Epidermal melanocyte (primary cell): Measurements from ENCODE around the gene LINC01488.
A peak's percentile ranks its signal among the peaks of the same experiment; 100 is the strongest.

Experiments used
- DNase-seq: peaks from one replicate; pipeline ENCODE4 v3.0.0; 2011; ENCODE audit warnings: low spot score; ENCODE audit not compliant: insufficient read length

LINC01488 gene

GRCh38 chr11:69463995-69464960, 17.2 kb upstream of the LINC01488 start:
- DNase-seq: no peak

- no peak for DNase-seq
These were observed 16.0 kb upstream of the LINC01488 start for GRCh38 chr11:69465236-69466000.

DNA sequence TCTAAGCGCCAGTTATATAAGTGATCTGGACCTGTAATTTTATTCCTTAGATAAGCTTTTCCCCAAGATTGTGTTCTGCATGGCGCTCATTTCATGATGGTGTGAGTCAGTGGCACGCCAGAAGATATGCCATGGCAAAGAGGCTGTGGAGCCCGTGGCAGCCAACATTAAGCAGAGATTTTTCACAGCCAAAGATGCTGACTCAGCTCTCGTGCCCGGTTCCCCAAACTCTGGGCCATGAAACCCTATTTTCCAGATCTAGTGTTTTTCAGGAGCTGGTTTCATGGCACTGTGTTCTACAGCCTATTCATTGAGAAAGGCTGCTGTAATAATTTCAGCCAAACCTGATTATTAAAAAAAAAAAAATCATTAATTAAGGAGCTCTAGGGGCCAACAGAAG, 15.4 kb upstream of the LINC01488 start:
- DNase-seq: no peak

- no peak for DNase-seq
These were observed 14.3 kb upstream of the LINC01488 start for GRCh38 chr11:69467196-69467595.

- DNase-seq: no peak
These were observed 13.8 kb upstream of the LINC01488 start for GRCh38 chr11:69467646-69468045.

DNA sequence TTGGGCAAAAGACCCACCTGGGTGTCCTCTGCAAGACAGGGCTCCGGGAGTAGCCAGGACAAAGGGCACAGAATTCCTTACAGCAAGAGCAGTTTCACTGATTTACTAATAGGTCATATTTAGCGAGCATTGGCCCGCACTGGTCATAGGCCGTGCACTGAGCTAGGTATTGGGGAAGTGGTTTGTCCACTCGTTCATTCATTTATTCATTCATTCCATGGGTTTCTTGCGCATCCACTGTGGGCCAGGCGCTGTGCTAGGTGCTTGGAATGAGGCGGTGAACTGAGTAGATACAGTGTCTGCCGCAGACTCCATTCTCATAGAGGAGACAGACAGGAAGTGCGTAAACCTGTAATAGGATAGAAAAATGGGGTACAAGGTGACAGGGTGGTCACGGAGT, 13.2 kb upstream of the LINC01488 start:
- no peak for DNase-seq

DNA sequence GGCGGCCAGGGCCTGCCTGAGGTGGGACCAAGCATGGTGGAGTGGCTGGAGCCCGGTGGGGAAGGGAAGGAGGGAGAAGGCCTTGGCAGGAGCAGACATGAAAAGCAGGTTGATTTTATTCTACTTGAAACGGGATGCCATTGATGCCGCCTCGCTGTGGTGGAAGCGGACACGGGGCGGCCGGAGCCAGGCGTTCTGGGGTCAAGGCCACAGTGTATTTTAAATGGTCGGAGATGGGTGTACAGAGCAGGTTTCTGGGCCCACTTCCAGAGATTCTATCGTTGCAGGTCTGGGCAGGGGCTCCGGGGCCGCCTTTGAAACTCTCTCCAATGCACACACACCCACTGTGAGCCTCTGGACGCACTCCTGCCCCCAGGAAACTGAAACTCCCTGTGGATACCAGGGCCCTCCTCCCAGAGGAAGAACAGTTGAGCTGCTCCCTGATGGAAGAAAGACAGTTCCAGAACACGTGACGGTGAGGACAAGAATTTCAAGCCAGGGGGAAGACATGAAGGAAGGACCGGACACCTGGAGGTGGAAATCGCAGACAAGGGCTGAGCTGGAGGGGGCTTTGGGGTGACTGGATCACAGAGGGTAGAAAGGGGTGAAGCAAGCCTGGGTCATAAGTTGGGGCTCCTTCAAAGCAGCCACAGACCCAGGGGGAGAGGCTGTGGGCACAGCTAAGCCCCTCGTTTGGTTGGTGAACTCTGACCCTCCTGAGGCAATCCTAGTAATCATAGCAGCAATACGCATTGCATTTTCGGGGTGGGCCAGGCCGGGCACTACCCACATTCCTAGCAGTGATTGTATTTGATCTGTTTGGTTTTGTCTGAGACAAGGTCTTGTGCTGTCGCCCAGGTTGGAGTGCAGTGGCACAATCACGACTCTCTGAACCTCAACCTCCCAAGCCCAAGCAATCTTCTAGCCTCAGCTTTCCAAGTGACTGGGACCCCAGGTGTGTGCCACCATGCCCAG, 12.3 kb upstream of the LINC01488 start:
- no peak for DNase-seq

DNA sequence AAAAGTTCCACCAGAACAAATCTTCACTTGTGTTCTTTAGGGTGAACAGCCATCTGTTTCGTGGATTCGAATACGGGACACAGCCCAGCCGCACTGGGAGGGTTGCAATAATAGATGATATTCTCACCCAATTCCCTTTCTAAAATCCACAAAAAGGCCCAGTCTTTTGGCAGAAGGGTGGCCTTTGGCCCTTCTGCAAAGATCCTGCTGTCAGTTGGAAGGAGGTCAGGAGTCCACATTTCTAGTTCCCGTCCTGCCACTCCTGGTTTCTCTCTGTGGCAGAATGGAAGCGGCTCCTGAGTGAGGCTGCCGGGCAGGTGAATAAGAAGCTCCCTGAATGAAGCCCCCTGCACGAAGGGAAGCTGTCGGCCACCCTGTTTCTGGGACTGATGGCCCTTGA, 11.2 kb upstream of the LINC01488 start:
- DNase-seq: no peak

DNA sequence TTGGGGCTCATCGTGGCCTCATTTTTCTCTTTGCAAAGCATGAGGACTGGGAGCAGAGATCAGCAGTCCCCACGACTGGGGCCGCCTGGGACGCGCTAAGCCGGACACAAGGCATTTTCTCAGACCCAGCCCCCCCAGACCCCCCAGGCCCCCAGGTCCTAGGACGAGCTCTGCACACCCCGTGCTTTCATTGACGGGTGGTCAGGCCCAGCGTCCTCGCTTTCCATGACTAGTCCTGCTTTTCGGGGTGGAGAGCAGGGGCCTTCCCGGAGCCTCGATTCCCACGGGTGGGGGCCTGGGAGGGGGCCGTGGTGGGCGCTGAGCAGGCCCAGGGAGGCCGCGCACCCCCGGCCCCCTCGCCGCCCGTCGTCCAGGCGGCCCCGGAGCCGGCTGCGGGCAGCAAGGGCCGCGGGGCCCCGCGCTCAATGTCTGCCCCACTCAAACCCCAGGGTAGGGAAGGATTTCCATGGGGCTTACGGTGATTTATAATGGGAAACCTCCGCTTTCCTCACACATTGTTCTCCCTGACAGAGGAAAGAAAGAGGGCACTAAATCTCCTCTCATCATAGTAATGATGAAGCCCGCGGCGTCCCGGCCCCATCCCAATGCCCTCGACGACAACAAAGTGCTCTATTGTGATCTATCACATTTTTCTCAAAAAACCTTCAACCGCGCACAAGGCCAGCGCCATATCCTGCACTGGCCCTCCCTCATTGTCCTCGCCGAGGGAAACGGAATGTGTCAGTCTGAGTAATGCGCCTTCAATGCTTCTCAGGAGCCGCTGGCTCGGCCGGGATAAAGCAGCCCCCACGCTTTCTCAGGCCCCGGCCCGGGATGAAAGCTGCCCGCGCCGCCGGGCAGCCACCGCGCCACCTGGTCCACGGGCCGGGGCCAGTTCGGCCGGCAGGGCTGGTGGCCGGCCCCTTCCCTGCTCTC, 10.4 kb upstream of the LINC01488 start:
- peak; percentile 73 for DNase-seq

GRCh38 chr11:69471729-69472540, 9.5 kb upstream of the LINC01488 start:
- DNase-seq: no peak

DNA sequence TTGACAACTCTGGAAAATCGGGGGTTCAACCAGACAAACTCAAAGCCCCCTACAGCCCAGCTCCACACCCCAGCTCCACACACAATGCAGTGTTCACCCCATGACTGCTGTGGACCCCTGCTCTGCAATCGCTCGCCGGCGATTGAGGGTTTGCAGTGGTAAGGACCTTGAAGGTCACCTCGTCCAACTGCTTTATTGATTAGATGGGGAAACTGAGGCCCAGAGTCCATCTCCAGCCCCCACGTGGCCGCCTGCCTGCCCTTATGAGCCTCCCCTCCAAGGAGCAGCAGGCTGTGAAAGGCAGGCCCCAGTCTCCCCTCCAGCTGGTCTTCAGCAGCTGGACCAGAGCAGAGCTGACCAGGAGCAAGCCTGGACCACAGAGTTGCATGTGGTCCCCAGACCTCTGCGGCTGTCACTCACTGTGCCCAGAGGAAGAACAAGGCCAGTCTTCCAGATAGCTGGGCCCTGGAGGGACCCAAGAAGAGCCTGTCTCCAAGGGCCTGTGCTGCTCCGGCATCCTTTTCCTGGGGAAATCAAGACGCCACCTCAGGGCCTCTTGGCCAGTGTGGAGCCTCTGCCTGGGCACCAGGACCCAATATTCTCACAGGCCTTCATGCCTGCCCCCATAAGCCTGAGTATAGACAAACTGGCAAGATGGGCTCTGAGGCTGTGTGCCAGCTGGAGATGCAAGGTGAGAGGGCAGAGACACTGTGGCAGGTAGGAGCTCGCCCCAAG, 8.8 kb upstream of the LINC01488 start:
- DNase-seq: no peak

DNA sequence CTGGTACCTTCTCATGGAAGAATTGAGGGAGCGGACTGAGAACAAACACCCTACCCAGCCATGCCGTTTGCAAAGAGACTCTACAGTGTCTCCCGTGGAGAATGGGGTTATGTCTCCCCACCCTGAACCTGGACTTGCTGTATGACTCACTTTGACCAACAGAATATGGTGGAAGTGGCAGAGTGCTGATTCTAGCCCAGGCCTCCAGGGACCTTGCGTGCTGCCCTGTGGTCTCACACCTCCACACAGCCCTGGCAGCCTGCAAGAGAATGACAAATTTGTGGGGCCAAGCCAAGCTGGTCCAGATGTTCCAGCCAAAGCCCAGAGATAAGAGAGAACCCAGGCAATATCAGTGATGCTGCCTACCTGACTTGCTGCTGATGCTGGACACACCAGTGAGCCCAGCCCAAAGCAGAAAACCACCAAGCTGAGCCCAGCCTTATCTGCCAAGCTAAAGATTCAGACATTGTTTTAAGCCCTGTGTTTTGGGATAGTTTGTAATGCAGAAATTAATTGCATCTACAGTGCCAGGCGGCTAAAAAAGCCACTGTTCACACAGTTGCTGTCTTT, 8.1 kb upstream of the LINC01488 start:
- DNase-seq: no peak

GRCh38 chr11:69474736-69475135, 6.7 kb upstream of the LINC01488 start:
- DNase-seq: no peak

GRCh38 chr11:69475141-69475865, 6.2 kb upstream of the LINC01488 start:
- no peak for DNase-seq

GRCh38 chr11:69475866-69476471, 5.5 kb upstream of the LINC01488 start:
- DNase-seq: no peak

GRCh38 chr11:69476509-69476961, 4.9 kb upstream of the LINC01488 start:
- no peak for DNase-seq

GRCh38 chr11:69477086-69477485, 4.4 kb upstream of the LINC01488 start:
- no peak for DNase-seq
